Activated CD8-positive, alpha-beta memory T cell treated with anti-CD3 and anti-CD28 coated beads, Interleukin-2, amount 50 U/mL, for 1 hour (primary cell): ENCODE data around the gene PHKA1.
"Not testable (repeated sequence)": the region's sequence is repeated elsewhere in the genome, so short reads cannot be mapped to it uniquely, and the experiment has no call there.

Experiments
- DNase-seq: peaks from one replicate; pipeline ENCODE4 v3.0.0-alpha.2; 2020; ENCODE audit errors: extremely low read depth

Gene PHKA1

DNA sequence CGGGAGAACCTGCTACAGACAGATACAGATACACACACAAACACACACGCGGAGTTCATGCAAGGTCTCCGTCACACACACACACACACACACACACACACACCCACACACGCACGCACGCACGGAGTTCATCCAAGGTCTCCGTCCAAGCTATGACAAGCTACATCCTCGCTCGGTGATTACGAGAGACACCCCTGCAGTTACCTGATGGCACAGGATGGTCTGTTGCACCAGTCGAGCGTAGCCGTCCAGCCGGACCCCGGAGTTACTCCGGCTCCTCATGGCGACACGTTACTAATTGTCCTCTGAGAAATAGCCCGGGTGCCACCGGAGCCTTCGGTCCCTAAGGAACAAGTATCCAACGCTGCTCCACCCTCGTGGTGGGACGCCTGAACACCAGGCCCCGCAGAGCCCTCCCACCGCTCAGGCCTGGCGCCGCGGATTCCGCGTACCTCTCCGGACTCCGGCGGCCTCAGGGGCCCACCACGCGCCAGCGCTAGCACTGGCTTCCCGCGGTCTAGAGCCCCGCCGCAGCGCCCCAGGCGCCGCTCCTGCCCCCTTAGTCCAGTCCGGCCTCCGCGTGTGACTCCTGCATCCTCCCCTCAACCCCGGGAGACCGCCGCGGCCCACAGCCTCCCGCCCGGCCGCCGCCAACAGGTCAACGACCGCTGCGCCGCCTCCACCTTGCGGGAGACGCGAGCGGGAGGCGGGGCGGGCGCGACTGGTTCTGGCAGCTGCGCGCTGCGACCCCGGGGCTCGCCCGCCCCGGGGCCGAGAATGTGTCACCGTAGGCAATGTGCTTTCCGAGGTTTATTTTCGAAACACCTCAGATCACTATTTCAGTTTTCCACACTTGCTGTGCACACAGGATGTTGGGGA, at the start of gene PHKA1:
TSS of gene PHKA1 (minus strand) at position 708 of the 879 bp plus-strand sequence. CDS start at position 282, 426 bp downstream.
- not testable (repeated sequence) for DNase-seq

DNA sequence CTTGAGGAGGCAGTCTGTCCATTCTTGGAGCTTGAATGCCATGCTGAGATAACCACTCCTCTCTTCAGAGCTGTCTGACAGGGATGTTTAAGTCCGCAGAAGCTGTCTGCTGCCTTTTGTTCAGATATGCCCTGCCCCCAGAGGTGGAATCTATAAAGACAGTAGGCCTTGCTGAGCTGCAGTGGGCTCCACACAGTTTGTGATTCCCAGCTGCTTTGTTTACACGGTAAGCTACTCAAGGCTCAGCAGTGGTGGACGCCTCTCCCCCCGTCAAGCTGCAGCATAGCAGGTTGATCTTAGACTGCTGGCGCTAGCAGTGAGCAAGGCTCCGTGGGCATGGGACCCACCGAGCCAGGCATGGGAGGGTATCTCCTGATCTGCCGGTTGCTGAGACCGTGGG, 46.3 kb upstream of the PHKA1 start:
- not testable (repeated sequence) for DNase-seq

DNA sequence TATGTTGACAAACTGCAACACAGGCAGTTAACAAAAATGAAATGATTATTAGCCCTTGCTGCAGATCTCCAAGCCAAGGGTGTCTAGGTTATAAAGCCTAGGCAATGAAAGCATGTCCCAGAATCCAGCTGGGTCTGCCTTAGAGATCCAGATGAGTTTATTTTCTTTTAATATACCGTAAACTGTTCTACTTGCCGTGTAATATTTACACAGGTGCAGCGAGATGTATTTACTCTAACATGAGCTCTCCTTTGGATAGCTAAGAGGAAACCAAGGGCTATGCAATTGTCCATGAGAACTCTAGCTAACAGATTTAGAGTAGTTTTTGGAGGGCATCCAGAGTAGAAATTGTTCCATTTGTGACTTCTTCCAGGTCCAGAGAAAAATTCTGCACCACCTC, 34.4 kb upstream of the PHKA1 start:
- DNase-seq: not testable (repeated sequence)

DNA sequence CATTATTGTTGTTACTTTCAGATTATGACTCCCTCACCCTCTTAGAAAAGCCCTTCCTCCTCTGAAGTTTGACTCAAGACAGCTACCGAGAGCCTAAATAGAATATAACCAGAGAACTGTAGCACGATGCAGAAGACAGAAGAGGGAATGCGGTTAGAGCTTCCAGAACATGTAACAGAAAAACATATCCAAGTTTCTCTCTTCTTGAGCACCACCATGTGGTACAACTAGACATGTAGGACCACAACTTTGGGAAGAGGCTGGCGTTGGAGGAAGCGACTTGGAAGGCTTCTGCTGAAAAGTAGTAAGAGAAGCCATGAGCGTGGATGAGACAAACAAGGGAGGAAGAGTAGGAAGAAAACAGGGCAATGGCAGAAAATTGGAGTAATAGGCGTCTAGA, 31.4 kb upstream of the PHKA1 start:
- not testable (repeated sequence) for DNase-seq

DNA sequence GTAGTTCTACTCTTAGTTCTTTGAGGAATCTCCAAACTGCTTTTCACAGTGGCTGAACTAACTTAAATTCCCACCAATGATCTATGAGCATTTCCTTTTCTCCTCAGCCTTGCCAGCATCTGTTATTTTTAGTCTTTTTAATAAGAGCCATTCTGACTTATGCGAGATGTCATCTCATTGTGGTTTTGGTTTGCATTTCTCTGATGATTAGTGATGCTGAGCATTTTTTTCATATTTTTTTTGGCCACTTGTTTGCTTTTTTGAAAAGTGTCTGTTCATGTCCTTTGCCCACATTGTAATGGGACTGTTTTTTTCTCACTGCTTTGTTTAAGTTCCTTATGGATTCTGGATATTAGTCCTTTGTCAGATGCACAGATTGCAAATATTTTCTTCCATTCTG, 21.5 kb upstream of the PHKA1 start:
- DNase-seq: no peak

DNA sequence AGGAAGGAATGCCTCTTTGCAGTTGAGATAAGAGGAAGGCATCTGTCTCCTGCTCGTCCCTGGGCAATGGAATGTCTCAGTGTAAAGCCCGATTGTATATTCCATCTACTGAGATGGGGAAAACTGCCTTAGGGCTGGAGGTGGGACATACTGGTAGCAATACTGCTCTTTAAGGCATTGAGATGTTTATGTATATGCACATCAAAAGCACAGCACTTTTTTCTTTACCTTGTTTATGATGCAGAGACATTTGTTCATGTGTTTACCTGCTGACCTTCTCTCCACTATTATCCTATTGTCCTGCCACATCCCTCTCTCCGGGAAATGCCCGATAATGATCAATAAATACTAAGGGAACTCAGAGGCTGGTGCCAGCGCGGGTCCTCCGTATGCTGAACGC, 19.5 kb upstream of the PHKA1 start:
- not testable (repeated sequence) for DNase-seq

DNA sequence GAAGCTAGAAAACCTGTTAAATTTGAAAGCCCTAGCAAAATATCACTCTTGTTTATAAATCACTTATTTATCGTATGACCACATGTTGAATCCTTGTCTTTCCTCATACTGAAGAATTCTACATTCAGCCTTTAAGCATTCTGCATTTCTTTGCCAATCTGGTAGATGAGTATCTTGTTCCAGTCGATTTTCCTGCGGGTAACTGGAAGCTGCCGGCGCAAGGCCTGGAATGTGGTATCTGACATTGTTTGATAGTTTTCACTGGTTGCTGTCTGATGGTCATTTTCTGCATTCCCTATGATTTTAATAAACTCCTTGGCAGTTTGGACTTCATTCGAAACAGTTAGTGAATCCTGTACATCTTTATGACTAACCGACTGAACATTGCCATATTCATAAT, 13.7 kb upstream of the PHKA1 start:
- no peak for DNase-seq

DNA sequence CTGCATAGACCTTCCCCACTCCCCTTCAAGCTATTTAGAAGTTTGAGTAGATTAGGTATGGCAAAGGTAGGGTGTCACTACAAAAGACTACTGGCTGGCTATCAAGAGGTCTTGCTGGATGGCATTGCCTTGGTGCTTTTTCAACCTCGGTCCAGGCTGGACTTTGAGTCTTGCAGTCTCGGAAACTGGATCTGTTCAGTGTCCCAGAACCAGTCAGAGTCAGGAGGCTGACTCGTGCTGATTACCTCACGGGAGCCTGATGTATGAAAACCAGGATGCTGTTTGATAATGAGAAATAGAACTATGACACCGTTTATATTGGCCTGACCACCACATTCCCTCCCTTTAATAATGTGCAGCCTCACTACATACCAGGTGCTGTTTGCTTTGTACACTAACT, 2.7 kb upstream of the PHKA1 start:
- DNase-seq: no peak

DNA sequence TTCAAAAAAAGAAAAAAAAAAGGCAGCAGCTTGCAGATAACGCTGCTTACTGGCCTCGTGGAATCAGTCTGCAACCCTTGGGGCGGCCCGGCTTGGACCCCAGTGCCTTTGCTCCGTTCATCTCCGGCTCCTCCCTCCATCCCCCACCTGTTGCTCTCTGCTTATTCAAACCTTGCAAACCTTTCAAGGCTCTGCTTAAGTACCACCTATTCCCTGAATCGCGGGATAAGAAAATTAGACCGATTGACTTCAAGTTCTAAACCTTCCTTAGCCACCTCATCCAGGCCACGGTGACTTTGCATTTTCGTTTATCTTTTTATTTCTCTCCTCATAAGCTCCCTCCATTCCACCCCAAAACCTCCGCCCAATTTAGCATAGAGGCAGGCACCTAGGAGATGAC, 1.4 kb upstream of the PHKA1 start:
- no peak for DNase-seq

DNA sequence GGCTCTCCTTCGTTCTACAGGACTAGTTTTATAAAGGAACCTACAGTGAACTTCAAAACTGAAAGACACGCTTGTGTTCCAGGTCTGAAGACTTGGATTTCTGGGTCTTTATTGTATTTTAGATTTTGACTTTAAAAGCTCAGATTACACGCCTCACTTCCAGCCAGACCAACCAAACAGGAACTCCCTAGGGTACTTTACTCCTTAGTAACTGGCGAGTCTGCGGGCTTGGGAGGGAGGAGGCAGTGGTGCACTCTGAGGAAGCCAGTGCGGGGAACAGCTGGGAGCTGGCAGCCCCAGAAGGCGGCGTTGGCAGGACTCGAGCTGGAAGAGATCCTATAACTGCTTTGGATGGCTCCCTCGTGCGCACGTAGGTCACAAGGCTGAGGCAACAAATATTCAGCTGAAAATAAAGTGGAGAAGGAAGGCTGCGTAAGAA, 391 bp upstream of the PHKA1 start:
- no peak for DNase-seq

DNA sequence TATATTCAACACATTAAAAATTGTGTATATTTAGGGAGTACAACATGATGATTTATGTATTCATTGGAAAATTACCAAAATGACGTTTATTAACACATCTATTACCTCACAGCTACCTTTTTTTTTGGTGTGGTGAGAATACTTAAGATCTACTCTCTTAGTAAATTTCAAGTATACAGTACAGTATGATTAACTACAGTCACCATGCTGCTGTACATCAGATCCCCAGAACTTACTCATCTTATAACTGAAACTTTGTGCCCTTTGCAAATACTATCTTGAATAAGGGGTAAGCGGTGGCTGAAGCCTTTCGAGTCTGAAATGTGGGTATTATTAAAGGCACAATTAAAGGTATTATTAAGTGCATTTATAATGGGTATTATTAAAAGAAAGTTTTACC, 976 bp downstream of the PHKA1 start:
- DNase-seq: no peak

DNA sequence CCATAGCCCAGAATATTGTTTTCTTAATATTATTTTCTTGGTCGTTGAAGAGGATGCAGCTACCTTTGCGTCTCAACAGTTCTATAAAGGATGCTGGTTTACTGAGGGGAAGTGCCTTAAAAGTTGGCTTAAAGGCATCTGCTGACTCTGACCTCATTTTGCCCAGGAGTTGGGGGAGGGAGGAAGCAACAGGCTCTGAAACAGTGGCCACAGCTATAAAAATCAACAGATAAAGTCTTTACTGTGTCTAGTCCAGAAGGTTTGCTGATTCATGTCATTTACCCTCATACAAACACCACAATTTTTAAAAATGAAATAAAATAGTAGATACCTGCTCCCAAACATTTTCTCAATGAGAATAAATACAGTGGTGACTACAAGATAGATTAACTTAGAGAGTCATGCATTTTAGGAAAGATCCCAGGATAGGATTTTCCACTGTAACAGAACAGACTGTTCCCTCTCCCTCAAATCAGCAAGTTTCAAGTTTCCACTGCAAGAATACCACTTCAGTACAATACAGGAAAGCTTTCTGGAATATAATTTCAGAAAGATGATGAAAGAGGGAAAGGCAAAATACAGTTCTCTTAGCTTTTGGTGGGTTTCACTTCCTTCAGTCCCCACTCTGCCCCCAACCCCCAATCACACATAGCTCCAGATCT, 1.9 kb downstream of the PHKA1 start:
- DNase-seq: no peak

DNA sequence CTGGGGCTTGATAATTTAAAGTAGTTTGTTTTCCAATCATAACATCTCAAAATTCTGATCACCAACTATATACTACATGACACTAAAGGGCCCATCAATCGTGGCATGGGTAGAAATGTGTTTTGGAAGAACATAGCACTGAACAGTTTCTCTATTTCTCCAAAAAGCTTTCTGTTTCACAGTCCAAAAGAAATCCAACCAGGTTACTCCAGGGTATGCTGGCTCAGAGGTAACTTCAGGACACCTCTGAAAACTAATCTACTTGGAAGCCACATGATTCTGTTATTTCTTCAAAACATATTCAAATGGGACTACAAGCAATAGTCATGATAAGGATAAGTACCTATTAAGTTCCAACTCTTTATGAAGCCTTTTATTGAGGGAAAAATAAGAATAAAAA, 8.3 kb downstream of the PHKA1 start:
- no peak for DNase-seq

DNA sequence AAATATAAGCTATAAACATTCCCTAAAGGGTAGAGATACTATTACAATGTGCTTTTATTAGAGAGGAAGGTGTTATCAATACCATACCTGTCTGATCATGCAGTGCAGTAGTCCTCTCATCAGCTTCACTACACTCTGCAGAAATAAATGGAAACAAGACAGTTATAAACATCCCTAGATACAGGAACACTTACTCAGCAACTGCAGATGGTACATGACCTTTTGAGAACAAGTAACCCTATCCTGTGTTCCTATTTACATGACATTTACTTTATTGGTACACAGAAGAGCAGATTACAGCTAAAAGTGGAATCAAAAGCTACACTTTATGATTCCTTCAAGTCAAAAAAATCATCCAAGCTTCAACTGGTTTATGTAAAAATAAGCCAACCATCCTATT, 9.0 kb downstream of the PHKA1 start:
- no peak for DNase-seq

DNA sequence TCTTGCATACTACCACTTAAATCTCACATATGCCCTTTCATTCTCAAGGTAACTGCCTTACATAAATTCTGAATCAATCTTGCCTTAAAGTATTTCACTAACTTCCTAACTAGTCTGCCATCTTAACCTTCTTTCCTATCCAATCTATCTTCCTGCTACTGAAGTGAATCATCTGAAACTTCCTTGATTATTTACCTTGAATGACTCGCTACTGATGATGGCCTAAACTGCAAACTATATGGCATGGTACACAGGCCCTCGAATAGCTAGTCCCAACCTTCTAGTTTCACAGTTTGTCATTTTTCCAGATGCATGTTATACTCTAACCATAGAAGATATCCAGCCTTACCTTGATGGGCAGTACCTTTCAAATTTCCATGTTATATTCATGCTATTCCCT, 19.9 kb downstream of the PHKA1 start:
- no peak for DNase-seq

DNA sequence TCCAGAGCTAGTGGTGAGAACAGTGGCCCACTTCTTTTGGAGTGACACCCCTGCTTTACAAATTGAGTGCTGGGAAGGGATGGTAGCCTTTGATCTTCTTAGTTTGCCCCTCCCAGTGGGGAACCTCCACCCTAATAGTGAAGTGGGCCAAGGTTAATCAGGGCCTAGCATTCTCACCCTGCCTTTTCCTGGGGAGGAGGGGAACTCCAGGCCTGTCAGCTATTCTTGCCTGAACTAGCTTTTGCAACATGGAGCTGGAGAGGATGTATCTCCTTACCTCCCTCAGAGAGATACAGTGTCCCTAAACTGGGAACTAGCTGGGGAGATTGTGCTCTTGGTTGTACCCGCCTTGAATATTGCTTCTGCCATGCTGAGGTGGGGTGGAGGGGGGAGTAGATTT, 20.6 kb downstream of the PHKA1 start:
- no peak for DNase-seq

DNA sequence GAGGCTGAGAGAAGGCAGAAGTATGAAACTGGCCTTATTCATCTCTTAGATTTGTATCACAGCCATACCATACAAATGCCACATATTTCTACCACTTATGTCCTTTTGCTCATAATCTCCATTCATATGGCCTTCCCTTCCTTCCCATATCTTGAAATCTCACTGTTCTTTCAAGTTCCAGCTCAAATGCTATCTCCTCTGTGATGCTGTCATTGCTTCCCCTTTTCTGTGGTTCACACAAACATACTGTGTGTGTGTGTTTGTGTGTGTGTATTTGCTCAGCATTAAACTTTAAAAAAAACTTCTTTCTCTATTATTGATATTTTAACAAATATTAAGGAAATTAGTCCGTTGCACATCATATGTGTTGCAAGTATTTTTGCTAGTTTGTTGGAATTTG, 26.7 kb downstream of the PHKA1 start:
- no peak for DNase-seq

DNA sequence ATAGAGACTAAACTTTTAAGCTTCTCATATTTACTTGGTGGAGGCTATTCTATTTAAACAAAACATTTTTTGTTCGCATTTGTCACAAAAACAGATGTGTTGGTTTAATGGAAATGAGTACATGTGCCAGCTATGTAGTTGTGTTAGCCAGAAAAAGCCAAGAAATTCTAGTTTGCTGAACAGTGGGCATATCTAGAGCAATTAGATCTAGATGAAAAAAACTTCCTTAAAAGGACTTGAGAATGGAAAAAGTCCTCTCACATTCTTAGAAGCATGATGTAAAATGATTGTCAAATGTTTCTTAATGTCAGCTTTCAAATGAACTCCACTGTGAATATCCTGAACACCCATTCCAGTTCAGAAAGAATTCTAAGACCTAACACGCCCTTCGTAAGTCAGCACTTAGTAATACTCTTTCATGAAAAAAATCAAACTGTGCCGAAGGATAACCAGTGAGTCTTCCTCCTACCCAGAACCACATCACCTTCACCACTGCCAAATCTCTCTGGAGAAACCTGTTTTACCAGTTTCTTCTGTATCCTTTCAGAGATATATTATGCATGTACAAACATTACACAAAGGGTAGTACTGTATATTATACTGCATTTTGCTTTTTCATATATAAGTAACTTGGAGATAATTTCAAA, 28.2 kb downstream of the PHKA1 start:
- DNase-seq: no peak

DNA sequence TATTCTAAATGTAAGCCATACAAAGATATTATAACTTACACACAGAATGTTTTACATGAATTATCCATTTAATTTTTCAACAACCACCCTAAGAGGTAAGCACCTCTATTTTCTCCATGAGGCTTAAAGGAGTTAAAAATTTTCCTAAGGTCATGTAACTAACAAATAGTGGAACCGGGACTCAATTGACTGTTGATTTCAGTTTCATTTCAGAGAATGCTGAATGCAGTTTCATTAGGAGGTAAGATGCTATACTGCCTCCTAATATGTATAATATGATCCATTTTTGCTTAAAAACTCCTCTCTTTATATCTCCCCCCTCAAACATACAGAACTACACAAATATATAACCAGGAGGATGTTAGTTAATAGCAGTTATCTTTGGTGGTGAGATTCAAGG, 29.1 kb downstream of the PHKA1 start:
- DNase-seq: no peak

DNA sequence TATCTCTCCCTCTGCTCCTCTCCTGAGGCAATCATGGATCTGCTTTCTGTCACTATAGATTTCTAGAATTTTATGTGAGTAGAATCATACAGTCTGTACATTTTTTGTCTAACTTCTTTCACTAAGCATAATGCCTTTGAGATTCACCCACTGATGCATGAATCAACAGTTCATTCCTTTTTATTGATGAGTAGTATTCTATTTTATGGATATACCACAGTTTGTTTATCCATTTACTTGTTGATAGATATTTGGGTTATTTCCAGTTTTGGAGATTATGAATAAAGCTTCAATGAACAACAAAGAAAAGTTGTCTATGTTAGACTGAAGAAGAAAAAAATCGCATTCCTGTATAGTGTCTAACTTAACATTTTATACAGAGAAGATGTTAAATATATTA, 30.5 kb downstream of the PHKA1 start:
- DNase-seq: no peak

DNA sequence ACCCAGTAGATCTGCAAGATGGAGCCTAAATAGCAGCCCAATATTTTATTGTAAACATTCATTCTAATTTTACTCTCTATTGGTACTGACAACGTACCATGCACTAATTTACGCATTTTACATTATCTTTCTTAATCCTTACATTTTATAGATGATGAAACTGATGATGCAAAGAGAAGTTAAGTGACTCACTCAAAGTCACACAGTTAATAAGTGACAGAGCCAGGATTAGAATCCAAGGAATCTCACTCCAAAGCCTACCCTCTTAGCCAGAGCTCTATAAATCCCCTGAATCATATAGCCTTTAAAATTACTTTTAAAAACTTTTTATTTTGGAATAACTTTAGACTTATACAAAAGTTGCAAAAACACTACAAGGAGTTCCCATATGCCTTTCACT, 37.6 kb downstream of the PHKA1 start:
- DNase-seq: no peak

DNA sequence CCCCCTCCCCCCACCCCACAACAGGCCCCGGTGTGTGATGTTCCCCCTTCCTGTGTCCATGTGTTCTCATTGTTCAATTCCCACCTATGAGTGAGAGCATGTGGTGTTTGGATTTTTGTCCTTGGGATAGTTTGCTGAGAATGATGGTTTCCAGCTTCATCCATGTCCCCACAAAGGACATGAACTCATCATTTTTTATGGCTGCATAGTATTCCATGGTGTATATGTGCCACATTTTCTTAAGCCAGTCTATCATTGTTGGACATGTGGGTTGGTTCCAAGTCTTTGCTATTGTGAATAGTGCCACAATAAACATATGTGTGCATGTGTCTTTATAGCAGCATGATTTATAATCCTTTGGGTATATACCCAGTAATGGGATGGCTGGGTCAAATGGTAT, 40.2 kb downstream of the PHKA1 start:
- DNase-seq: not testable (repeated sequence)

DNA sequence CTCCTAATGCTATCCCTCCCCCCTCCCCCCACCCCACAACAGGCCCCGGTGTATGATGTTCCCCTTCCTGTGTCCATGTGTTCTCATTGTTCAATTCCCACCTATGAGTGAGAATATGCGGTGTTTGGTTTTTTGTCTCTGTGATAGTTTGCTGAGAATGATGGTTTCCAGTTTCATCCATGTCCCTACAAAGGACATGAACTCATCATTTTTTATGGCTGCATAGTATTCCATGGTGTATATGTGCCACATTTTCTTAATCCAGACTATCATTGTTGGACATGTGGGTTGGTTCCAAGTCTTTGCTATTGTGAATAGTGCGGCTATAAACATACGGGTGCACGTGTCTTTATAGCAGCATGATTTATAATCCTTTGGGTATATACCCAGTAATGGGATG, 44.6 kb downstream of the PHKA1 start:
- DNase-seq: not testable (repeated sequence)
